Measurements from ENCODE around the gene ZBTB11. TPM values are rescaled to one million over a fixed set of nuclear protein-coding genes. Genes with fewer than 3 reads are reported as not detected.

Gene ZBTB11
- total and polyA plus RNA-seq, 2 of the 13 experiments (the other 11 are each of a cell fraction or from before 2014, with no cell fraction given) = 5.9 to 18.1 TPM

DNA sequence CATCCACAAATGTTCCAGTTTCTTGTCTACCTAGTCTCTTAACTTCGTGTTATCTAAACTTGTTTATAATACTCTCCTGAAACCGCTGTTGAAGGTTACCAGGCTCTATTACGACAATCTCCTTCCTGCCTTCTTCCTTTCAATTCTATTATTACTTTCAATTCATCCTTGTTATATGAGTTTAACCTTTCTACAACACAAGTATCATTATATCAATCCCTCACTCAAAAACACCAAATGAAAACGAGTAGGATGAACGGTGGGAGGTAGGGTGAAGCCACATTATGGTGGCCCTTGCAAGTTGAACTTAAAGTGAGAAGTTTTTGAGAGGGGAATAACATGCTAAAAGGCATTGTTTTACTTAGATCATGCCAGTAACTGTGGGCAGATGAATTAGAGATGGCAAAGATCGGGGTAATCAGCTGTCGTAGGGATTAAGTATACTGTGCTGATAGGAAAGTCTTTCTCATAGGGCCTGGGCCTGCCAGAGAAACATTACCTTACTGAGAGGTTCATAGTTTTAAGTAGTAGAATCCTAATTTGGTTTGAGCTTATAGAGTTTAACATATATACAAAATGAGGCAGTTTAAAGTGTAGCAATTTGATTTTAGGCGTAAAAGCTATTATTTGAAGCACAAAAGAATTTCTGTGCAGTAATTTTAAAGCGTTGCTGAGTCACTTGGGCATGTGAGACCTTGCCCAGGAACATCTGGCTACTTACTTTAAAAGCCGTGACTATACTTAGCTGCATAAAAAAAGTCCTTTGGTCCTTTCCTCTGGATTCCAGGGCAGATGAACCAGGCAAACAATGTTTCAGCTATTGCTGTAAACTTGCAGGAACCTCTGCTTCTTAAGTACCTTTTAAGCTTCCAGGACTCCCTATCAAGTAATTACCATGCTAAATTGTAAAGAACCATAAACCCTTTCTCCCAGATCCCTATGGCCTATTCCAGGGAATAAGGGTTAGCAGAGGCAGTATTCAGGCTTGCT lies 44.2 kb upstream of the ZBTB11 start:
- peak overlapping the region in 1 of 3 experiments; percentile 3; a peak in 2 of 6 replicates for H3K4me3 ChIP-seq (replicated peaks in 1 of 3; ENCODE audit: insufficient read depth in 1 of 3, low read depth in 2 of 3, low read length in 3 of 3)
- H3K4me2 ChIP-seq (ENCODE audit: low read depth, low read length) = peak overlapping the region; percentile 45
- no peak overlapping the region for H3K27ac ChIP-seq (ENCODE audit: extremely low read length, insufficient read depth, low read length)
- H2AFZ ChIP-seq (ENCODE audit: low read length) = peak overlapping the region; percentile 64
- peaks cover 37% of the 10 kb centered on the region for H3K4me1 ChIP-seq (ENCODE audit: insufficient read depth, low read length)
- no peak for ATAC-seq
- no peaks in the 10 kb centered on the region for H3K79me2 ChIP-seq (ENCODE audit: insufficient read depth, low read length)
- H4K20me1 ChIP-seq (ENCODE audit: insufficient read depth, low read length) = no peaks in the 10 kb centered on the region
- H3K9me3 ChIP-seq (ENCODE audit: low read length) = no peaks in the 10 kb centered on the region
- H3K9ac ChIP-seq (ENCODE audit: insufficient read depth, low read depth, low read length) = peak overlapping the region; percentile 14; the same call in 1 of the 2 replicates
- ChIA-PET CTCF (ENCODE audit: low intra/inter-chr PET ratio, low total read pairs) (no interaction called here), POLR2A (interaction anchor here (2.4 kb wide), 1 partner anchor 36 kb away, joined by 6 read pairs; no protein-coding TSS in a partner anchor)
- intact Hi-C loops (cut with micrococcal nuclease; ENCODE audit: unreplicated experiment) = loop anchor here (5.0 kb wide), 1 partner anchor 56 kb away; the partner anchor contains the start of gene NXPE3
- no peaks in the 10 kb centered on the region for H3K36me3 ChIP-seq (replicated peaks in 1 of 2; ENCODE audit: control insufficient read depth in 1 of 2, insufficient read depth in 2 of 2, low read length in 2 of 2)
- no peaks in the 10 kb centered on the region; a peak in 1 of 5 replicates for H3K27me3 ChIP-seq (ENCODE audit: control insufficient read depth in 1 of 2, insufficient read depth in 2 of 2, low read length in 2 of 2)
- BruUV-seq (replicated peaks) = no TSS peak
- in situ Hi-C loops (cut with HindIII; ENCODE audit: extremely low pct_ligation_motif_present, low pct_unique_long_range_greater_than_20kb) = no loop called here
- DNase-seq (ENCODE audit: low spot score) = no peak
- 25% methylated on average over 10 of the region's 10 CpGs for WGBS (ENCODE audit: low lambda C conversion rate)
- FAIRE-seq = no peak
- TF ChIP-seq ZNF468 (CRISPR knock-in tag; IDR thresholded peaks at IDR 0.05) (no peak), CBX1 (IDR thresholded peaks at IDR 0.05; ENCODE audit: low read depth) (no peak), MIER2 (CRISPR knock-in tag; IDR thresholded peaks at IDR 0.05) (no peak), ZSCAN9 (CRISPR knock-in tag; IDR thresholded peaks at IDR 0.05; ENCODE audit: borderline replicate concordance) (no peak), RAD21 (CRISPR knock-in tag; IDR thresholded peaks at IDR 0.05) (no peak)
- TF ChIP-seq, protein P1, sequence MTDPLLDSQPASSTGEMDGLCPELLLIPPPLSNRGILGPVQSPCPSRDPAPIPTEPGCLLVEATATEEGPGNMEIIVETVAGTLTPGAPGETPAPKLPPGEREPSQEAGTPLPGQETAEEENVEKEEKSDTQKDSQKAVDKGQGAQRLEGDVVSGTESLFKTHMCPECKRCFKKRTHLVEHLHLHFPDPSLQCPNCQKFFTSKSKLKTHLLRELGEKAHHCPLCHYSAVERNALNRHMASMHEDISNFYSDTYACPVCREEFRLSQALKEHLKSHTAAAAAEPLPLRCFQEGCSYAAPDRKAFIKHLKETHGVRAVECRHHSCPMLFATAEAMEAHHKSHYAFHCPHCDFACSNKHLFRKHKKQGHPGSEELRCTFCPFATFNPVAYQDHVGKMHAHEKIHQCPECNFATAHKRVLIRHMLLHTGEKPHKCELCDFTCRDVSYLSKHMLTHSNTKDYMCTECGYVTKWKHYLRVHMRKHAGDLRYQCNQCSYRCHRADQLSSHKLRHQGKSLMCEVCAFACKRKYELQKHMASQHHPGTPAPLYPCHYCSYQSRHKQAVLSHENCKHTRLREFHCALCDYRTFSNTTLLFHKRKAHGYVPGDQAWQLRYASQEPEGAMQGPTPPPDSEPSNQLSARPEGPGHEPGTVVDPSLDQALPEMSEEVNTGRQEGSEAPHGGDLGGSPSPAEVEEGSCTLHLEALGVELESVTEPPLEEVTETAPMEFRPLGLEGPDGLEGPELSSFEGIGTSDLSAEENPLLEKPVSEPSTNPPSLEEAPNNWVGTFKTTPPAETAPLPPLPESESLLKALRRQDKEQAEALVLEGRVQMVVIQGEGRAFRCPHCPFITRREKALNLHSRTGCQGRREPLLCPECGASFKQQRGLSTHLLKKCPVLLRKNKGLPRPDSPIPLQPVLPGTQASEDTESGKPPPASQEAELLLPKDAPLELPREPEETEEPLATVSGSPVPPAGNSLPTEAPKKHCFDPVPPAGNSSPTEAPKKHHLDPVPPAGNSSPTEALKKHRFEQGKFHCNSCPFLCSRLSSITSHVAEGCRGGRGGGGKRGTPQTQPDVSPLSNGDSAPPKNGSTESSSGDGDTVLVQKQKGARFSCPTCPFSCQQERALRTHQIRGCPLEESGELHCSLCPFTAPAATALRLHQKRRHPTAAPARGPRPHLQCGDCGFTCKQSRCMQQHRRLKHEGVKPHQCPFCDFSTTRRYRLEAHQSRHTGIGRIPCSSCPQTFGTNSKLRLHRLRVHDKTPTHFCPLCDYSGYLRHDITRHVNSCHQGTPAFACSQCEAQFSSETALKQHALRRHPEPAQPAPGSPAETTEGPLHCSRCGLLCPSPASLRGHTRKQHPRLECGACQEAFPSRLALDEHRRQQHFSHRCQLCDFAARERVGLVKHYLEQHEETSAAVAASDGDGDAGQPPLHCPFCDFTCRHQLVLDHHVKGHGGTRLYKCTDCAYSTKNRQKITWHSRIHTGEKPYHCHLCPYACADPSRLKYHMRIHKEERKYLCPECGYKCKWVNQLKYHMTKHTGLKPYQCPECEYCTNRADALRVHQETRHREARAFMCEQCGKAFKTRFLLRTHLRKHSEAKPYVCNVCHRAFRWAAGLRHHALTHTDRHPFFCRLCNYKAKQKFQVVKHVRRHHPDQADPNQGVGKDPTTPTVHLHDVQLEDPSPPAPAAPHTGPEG (CRISPR knock-in tag; IDR thresholded peaks at IDR 0.05) = no peak
- TF ChIP-seq, protein P2, sequence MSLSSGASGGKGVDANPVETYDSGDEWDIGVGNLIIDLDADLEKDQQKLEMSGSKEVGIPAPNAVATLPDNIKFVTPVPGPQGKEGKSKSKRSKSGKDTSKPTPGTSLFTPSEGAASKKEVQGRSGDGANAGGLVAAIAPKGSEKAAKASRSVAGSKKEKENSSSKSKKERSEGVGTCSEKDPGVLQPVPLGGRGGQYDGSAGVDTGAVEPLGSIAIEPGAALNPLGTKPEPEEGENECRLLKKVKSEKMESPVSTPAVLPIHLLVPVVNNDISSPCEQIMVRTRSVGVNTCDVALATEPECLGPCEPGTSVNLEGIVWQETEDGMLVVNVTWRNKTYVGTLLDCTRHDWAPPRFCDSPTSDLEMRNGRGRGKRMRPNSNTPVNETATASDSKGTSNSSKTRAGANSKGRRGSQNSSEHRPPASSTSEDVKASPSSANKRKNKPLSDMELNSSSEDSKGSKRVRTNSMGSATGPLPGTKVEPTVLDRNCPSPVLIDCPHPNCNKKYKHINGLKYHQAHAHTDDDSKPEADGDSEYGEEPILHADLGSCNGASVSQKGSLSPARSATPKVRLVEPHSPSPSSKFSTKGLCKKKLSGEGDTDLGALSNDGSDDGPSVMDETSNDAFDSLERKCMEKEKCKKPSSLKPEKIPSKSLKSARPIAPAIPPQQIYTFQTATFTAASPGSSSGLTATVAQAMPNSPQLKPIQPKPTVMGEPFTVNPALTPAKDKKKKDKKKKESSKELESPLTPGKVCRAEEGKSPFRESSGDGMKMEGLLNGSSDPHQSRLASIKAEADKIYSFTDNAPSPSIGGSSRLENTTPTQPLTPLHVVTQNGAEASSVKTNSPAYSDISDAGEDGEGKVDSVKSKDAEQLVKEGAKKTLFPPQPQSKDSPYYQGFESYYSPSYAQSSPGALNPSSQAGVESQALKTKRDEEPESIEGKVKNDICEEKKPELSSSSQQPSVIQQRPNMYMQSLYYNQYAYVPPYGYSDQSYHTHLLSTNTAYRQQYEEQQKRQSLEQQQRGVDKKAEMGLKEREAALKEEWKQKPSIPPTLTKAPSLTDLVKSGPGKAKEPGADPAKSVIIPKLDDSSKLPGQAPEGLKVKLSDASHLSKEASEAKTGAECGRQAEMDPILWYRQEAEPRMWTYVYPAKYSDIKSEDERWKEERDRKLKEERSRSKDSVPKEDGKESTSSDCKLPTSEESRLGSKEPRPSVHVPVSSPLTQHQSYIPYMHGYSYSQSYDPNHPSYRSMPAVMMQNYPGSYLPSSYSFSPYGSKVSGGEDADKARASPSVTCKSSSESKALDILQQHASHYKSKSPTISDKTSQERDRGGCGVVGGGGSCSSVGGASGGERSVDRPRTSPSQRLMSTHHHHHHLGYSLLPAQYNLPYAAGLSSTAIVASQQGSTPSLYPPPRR (CRISPR knock-in tag; IDR thresholded peaks at IDR 0.05; ENCODE audit: borderline replicate concordance) = no peak
- TF ChIP-seq, protein P3, sequence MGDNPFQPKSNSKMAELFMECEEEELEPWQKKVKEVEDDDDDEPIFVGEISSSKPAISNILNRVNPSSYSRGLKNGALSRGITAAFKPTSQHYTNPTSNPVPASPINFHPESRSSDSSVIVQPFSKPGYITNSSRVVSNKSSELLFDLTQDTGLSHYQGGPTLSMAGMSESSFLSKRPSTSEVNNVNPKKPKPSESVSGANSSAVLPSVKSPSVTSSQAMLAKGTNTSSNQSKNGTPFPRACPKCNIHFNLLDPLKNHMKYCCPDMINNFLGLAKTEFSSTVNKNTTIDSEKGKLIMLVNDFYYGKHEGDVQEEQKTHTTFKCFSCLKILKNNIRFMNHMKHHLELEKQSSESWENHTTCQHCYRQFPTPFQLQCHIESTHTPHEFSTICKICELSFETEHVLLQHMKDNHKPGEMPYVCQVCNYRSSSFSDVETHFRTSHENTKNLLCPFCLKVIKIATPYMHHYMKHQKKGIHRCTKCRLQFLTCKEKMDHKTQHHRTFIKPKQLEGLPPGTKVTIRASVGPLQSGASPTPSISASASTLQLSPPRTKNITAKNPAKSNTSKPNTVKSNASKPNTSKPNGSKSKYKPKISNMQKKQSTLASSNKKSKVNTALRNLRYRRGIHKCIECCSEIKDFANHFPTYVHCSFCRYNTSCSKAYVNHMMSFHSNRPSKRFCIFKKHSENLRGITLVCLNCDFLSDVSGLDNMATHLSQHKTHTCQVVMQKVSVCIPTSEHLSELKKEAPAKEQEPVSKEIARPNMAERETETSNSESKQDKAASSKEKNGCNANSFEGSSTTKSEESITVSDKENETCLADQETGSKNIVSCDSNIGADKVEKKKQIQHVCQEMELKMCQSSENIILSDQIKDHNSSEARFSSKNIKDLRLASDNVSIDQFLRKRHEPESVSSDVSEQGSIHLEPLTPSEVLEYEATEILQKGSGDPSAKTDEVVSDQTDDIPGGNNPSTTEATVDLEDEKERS (CRISPR knock-in tag; IDR thresholded peaks at IDR 0.05) = no peak

Measured in HepG2 (cell line).